ENCODE measurements around the gene CDC42BPB. TPM values are rescaled to one million over a fixed set of nuclear protein-coding genes. Genes with fewer than 3 reads are reported as not detected.

CDC42BPB gene
- total RNA-seq, 4 donors from 2014 or later, result 145 to 255 (median 197) TPM

DNA sequence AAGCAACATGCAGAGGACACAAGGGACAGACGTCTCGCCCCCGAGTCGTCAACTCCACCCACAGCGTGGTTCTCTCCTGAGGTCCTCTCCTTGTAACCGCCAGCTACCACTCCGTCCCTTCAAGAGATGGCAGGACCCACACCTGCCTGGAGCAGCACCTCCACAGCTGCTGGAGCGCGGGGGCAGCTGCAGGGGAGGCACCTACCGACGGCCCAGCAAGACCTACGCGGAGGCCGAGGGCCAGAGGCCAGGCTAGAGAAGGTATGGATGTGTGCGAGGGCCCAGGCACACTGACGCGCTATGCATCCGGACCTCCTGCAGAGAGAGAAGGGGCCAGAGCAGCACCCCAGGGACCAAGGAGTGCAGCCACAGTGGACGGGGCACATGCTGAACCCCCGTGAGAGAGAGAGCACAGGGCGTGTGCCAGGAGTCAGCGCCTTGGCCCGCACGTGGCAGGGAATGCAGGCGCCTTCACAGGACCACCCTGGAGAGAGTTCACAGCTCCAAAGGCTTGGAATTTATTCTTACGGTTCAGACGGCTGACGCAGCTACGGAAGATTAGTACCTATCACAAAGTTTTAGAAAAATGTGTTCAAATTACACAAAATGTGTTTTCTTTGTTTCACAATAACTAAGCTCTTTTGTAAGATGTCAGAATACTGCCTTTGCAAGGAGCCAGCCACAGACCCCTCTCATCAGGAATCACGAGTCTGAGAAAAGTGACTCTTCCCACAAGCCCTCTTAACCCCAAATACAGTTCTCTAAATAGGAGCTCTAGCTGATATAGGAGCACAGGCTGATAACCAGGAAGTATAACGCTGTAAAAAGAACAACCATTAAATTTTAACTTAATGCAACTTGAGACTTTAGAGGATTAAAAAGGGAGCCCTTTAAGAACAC, 36.8 kb downstream of the CDC42BPB start:
- no peak overlapping the region for H3K4me3 ChIP-seq
- TF ChIP-seq POLR2A (IDR thresholded peaks at IDR 0.05), result no peak
- TF ChIP-seq, protein P1, sequence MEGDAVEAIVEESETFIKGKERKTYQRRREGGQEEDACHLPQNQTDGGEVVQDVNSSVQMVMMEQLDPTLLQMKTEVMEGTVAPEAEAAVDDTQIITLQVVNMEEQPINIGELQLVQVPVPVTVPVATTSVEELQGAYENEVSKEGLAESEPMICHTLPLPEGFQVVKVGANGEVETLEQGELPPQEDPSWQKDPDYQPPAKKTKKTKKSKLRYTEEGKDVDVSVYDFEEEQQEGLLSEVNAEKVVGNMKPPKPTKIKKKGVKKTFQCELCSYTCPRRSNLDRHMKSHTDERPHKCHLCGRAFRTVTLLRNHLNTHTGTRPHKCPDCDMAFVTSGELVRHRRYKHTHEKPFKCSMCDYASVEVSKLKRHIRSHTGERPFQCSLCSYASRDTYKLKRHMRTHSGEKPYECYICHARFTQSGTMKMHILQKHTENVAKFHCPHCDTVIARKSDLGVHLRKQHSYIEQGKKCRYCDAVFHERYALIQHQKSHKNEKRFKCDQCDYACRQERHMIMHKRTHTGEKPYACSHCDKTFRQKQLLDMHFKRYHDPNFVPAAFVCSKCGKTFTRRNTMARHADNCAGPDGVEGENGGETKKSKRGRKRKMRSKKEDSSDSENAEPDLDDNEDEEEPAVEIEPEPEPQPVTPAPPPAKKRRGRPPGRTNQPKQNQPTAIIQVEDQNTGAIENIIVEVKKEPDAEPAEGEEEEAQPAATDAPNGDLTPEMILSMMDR (IDR thresholded peaks at IDR 0.05), result no peak
- peaks cover 0 to 18% (median 0%) of the 10 kb centered on the region in 4 donors for H3K4me1 ChIP-seq
- H3K27ac ChIP-seq, result no peak overlapping the region
- no peaks in the 10 kb centered on the region for H3K9me3 ChIP-seq
- H3K36me3 ChIP-seq, result no peaks in the 10 kb centered on the region
- H3K27me3 ChIP-seq, result no peaks in the 10 kb centered on the region
- DNase-seq, result peak in 2 of 3 donors; percentile 40 to 42

DNA sequence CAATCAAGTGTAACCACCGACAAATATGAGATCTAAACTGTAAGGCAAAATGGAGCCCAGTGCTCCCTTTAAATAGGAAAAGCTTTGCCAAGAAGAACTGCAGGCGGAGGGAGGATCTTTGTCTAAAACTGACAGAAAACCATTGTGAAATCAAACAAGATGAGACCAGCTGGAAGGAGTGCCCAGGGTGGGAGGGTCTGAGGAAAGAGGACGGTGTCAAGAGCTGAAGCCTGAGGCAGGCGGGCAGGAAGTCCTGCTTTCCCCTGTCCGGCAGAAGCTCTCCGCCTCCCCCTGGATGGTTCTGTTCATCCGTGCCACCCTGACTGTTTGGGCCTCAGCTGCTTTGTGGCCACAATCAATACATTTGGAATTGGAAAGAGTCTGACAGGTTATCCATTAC, 37.5 kb downstream of the CDC42BPB start:
- Histone ChIP-seq H3K27ac (no peak overlapping the region), H3K4me3 (no peak overlapping the region), H3K9me3 (no peaks in the 10 kb centered on the region), H3K27me3 (no peaks in the 10 kb centered on the region), H3K36me3 (no peaks in the 10 kb centered on the region), H3K4me1 (peaks cover 0 to 25% (median 0%) of the 10 kb centered on the region in 4 donors)
- TF ChIP-seq POLR2A (IDR thresholded peaks at IDR 0.05), result no peak
- TF ChIP-seq, protein P1 (IDR thresholded peaks at IDR 0.05), result no peak
- DNase-seq, result peak in 2 of 3 donors; percentile 29 to 51

DNA sequence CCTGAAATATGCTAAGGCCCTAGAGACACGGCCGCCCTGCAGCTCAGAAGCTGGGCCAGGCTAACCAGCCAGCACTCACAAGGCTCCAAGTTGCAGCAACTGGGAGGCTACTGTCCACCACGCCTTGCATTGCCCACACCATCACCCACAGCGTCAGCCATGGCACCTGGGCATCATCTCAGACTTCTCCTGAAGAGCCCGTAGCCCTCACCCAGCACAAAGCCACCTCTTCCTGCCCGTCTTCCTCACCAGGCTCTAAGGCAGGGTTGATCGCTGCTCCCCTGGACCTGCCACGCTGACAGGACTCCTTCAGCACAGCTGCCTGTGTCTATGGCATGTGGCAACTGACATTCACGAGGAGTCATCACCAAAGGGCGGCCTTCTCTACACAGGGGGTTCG, 38.1 kb downstream of the CDC42BPB start:
- H3K4me3 ChIP-seq, result no peak overlapping the region
- H3K27ac ChIP-seq, result no peak overlapping the region
- H3K9me3 ChIP-seq, result no peaks in the 10 kb centered on the region
- H3K4me1 ChIP-seq, result peaks cover 0 to 28% (median 0%) of the 10 kb centered on the region in 4 donors
- no peaks in the 10 kb centered on the region for H3K36me3 ChIP-seq
- peak in 2 of 3 donors; percentile 11 to 42 for DNase-seq
- no peaks in the 10 kb centered on the region for H3K27me3 ChIP-seq
- TF ChIP-seq, protein P1 (IDR thresholded peaks at IDR 0.05), result no peak
- TF ChIP-seq POLR2A (IDR thresholded peaks at IDR 0.05), result no peak

DNA sequence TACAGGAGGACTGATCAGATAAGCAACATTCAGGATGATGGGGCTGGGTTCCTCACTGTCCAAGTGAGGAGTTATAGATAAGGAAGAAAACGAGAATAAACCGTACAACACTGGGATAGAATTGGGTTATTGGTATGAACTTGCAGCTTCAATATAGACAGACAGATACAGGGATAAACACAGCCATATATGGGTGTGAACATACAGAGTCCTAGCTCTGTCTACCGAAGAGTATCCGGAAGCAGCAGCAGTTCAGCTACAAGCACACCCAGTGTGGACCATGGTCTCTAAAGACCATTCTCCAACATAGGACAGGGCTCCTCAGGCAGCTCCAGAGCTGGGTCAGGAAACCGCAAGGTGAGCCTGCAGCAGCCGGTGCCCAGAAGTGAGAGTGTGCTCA, 40.8 kb downstream of the CDC42BPB start:
- no peaks in the 10 kb centered on the region for H3K27me3 ChIP-seq
- peaks cover 0 to 18% (median 0%) of the 10 kb centered on the region in 4 donors for H3K4me1 ChIP-seq
- no peak overlapping the region for H3K27ac ChIP-seq
- no peak overlapping the region for H3K4me3 ChIP-seq
- TF ChIP-seq POLR2A (IDR thresholded peaks at IDR 0.05), result no peak
- TF ChIP-seq, protein P1 (IDR thresholded peaks at IDR 0.05), result no peak
- H3K36me3 ChIP-seq, result no peaks in the 10 kb centered on the region
- no peak for DNase-seq
- H3K9me3 ChIP-seq, result no peaks in the 10 kb centered on the region

DNA sequence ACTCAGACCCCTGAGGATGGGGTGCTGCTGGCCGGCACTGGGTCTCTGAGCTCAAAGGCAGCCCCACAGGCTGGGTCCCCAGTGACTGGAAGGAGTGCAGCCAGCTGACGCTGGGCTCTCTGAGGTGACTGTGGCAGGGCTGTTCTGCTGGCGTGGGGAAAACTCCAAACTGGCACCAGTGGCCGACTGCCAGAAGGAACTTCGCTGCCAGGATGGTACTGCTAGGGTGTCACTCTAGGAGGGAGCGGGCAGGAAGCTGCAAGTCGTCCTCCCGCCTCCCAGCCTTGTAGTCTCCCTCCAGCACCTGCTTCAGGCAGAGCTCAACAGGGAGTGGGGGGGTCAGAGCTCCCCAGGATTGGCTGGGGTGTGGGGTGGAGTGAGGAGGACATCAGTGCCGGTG, 41.3 kb downstream of the CDC42BPB start:
- Histone ChIP-seq H3K27me3 (no peaks in the 10 kb centered on the region), H3K27ac (no peak overlapping the region), H3K4me3 (no peak overlapping the region), H3K9me3 (no peaks in the 10 kb centered on the region), H3K36me3 (peaks cover 0 to 3% (median 0%) of the 10 kb centered on the region in 3 donors), H3K4me1 (peaks cover 0 to 18% (median 0%) of the 10 kb centered on the region in 4 donors)
- no peak for TF ChIP-seq POLR2A (IDR thresholded peaks at IDR 0.05)
- TF ChIP-seq, protein P1 (IDR thresholded peaks at IDR 0.05), result no peak
- peak in 1 of 3 donors; percentile 37 for DNase-seq

Measured in Peyer's patch (tissue), 4 donors.